ENCODE results near the gene CPM.
"Not testable (repeated sequence)": the region's sequence is repeated elsewhere in the genome, so short reads cannot be mapped to it uniquely, and the experiment has no call there.

CPM gene

GRCh38 chr12:68844788-68845695 is 87.9 kb downstream of the CPM start:
- H3K27ac Mint-ChIP-seq: no peak overlapping the region
- no peaks in the 10 kb centered on the region for H3K9me3 Mint-ChIP-seq
- no peaks in the 10 kb centered on the region for H3K27me3 Mint-ChIP-seq
- H3K4me1 Mint-ChIP-seq: no peaks in the 10 kb centered on the region
- no peak for ATAC-seq
- H3K36me3 Mint-ChIP-seq: peaks cover 27% of the 10 kb centered on the region
- H3K4me3 Mint-ChIP-seq: no peak overlapping the region

GRCh38 chr12:68844318-68844745 is 88.6 kb downstream of the CPM start:
- ATAC-seq: no peak
- Mint-ChIP-seq H3K27me3 (no peaks in the 10 kb centered on the region), H3K4me3 (no peak overlapping the region), H3K9me3 (no peaks in the 10 kb centered on the region), H3K27ac (no peak overlapping the region), H3K4me1 (no peaks in the 10 kb centered on the region), H3K36me3 (peaks cover 27% of the 10 kb centered on the region)

GRCh38 chr12:68842784-68843567 is 90.0 kb downstream of the CPM start:
- no peak for ATAC-seq
- Mint-ChIP-seq H3K36me3 (peaks cover 33% of the 10 kb centered on the region), H3K4me1 (peaks cover 5% of the 10 kb centered on the region), H3K27ac (no peak overlapping the region), H3K9me3 (no peaks in the 10 kb centered on the region), H3K4me3 (no peak overlapping the region), H3K27me3 (no peaks in the 10 kb centered on the region)

- Mint-ChIP-seq H3K27ac (no peak overlapping the region), H3K36me3 (peaks cover 34% of the 10 kb centered on the region), H3K4me3 (no peak overlapping the region), H3K9me3 (no peaks in the 10 kb centered on the region), H3K27me3 (no peaks in the 10 kb centered on the region), H3K4me1 (peaks cover 6% of the 10 kb centered on the region)
- ATAC-seq: no peak
Measured at GRCh38 chr12:68842123-68842522, 90.8 kb downstream of the CPM start.

GRCh38 chr12:68841717-68842116 is 91.3 kb downstream of the CPM start:
- H3K36me3 Mint-ChIP-seq: peaks cover 34% of the 10 kb centered on the region
- H3K4me3 Mint-ChIP-seq: no peak overlapping the region
- ATAC-seq: no peak
- no peak overlapping the region for H3K27ac Mint-ChIP-seq
- H3K27me3 Mint-ChIP-seq: no peaks in the 10 kb centered on the region
- H3K4me1 Mint-ChIP-seq: peaks cover 6% of the 10 kb centered on the region
- no peaks in the 10 kb centered on the region for H3K9me3 Mint-ChIP-seq

GRCh38 chr12:68841175-68841574 is 91.8 kb downstream of the CPM start:
- not testable (repeated sequence) for H3K4me1 Mint-ChIP-seq, H3K27ac Mint-ChIP-seq, H3K4me3 Mint-ChIP-seq, H3K27me3 Mint-ChIP-seq, H3K9me3 Mint-ChIP-seq, ATAC-seq
- peaks cover 39% of the 10 kb centered on the region for H3K36me3 Mint-ChIP-seq

- Mint-ChIP-seq H3K4me3 (no peak overlapping the region), H3K9me3 (no peaks in the 10 kb centered on the region), H3K36me3 (peaks cover 40% of the 10 kb centered on the region), H3K4me1 (peaks cover 6% of the 10 kb centered on the region), H3K27ac (no peak overlapping the region), H3K27me3 (no peaks in the 10 kb centered on the region)
- ATAC-seq: no peak
Measured at GRCh38 chr12:68839183-68840147, 93.5 kb downstream of the CPM start.

GRCh38 chr12:68838046-68838886 is 94.7 kb downstream of the CPM start:
- peaks cover 6% of the 10 kb centered on the region for H3K4me1 Mint-ChIP-seq
- H3K4me3 Mint-ChIP-seq: no peak overlapping the region
- H3K27me3 Mint-ChIP-seq: no peaks in the 10 kb centered on the region
- no peaks in the 10 kb centered on the region for H3K9me3 Mint-ChIP-seq
- H3K27ac Mint-ChIP-seq: no peak overlapping the region
- H3K36me3 Mint-ChIP-seq: peaks cover 29% of the 10 kb centered on the region
- no peak for ATAC-seq

GRCh38 chr12:68837215-68837614 is 95.8 kb downstream of the CPM start:
- Mint-ChIP-seq H3K27ac (no peak overlapping the region), H3K27me3 (no peaks in the 10 kb centered on the region), H3K36me3 (peaks cover 23% of the 10 kb centered on the region), H3K4me3 (no peak overlapping the region), H3K9me3 (no peaks in the 10 kb centered on the region), H3K4me1 (peaks cover 6% of the 10 kb centered on the region)
- no peak for ATAC-seq

GRCh38 chr12:68835333-68835908 is 97.5 kb downstream of the CPM start:
- peak overlapping the region; percentile 28 for H3K27ac Mint-ChIP-seq
- H3K9me3 Mint-ChIP-seq: no peaks in the 10 kb centered on the region
- no peaks in the 10 kb centered on the region for H3K27me3 Mint-ChIP-seq
- no peak for ATAC-seq
- H3K4me1 Mint-ChIP-seq: peaks cover 7% of the 10 kb centered on the region
- H3K4me3 Mint-ChIP-seq: no peak overlapping the region
- peaks cover 38% of the 10 kb centered on the region for H3K36me3 Mint-ChIP-seq

GRCh38 chr12:68833508-68833907 is 99.5 kb downstream of the CPM start:
- Mint-ChIP-seq H3K4me1 (peaks cover 13% of the 10 kb centered on the region), H3K36me3 (peaks cover 44% of the 10 kb centered on the region), H3K27ac (no peak overlapping the region), H3K9me3 (no peaks in the 10 kb centered on the region), H3K27me3 (no peaks in the 10 kb centered on the region), H3K4me3 (no peak overlapping the region)
- no peak for ATAC-seq

GRCh38 chr12:68832504-68832867 is 100.5 kb downstream of the CPM start:
- Mint-ChIP-seq H3K36me3 (peaks cover 37% of the 10 kb centered on the region), H3K27me3 (no peaks in the 10 kb centered on the region), H3K27ac (no peak overlapping the region), H3K9me3 (no peaks in the 10 kb centered on the region), H3K4me3 (no peak overlapping the region), H3K4me1 (peaks cover 7% of the 10 kb centered on the region)
- ATAC-seq: no peak

- no peak overlapping the region for H3K4me3 Mint-ChIP-seq
- peaks cover 7% of the 10 kb centered on the region for H3K4me1 Mint-ChIP-seq
- no peaks in the 10 kb centered on the region for H3K9me3 Mint-ChIP-seq
- no peaks in the 10 kb centered on the region for H3K27me3 Mint-ChIP-seq
- no peak for ATAC-seq
- peaks cover 37% of the 10 kb centered on the region for H3K36me3 Mint-ChIP-seq
- H3K27ac Mint-ChIP-seq: no peak overlapping the region
Measured at GRCh38 chr12:68831751-68832503, 101.0 kb downstream of the CPM start.
